HAP-1 (cell line): ENCODE measurements around the gene SGF29.
"Not testable (repeated sequence)": the region's sequence is repeated elsewhere in the genome, so short reads cannot be mapped to it uniquely, and the experiment has no call there.

Source experiments
- DNase-seq, 2 experiments: peaks; one replicate each; pipeline ENCODE4 v3.0.0-alpha.2; 2016 to 2020; ENCODE audit warnings: low spot score in 2 of 2
- H3K27me3 ChIP-seq: fragments of 250-450 bp; sonication (Bioruptor Pico); 2 replicates; pipeline ENCODE4 v1.5.1; 2020; ENCODE audit warnings: low read depth, mild to moderate bottlenecking, moderate library complexity
- H3K36me3 ChIP-seq: fragments of 250-450 bp; sonication (Bioruptor Pico); replicated peaks from 2 replicates; pipeline ENCODE4 v1.5.1; 2020; ENCODE audit warnings: mild to moderate bottlenecking
- H3K4me1 ChIP-seq: fragments of 250-450 bp; sonication (Bioruptor Pico); 2 replicates; pipeline ENCODE4 v1.5.1; 2020; ENCODE audit warnings: mild to moderate bottlenecking
- H3K4me3 ChIP-seq: fragments of 250-450 bp; sonication (Bioruptor Pico); 2 replicates; pipeline ENCODE4 v1.5.1; 2020; ENCODE audit warnings: mild to moderate bottlenecking, moderate library complexity
- H3K9me3 ChIP-seq: fragments of 250-450 bp; sonication (Bioruptor Pico); 2 replicates; pipeline ENCODE4 v1.5.1; 2020; ENCODE audit warnings: mild to moderate bottlenecking, moderate library complexity
- in situ Hi-C: fragments of 300-500 bp; cut with MboI; formaldehyde crosslinking; loops from 3 replicates; pipeline ENCODE4 v1.14.3; 2020; ENCODE audit warnings: low sequenced_read_pairs, inconsistent platforms, mixed read lengths

Gene SGF29

DNA sequence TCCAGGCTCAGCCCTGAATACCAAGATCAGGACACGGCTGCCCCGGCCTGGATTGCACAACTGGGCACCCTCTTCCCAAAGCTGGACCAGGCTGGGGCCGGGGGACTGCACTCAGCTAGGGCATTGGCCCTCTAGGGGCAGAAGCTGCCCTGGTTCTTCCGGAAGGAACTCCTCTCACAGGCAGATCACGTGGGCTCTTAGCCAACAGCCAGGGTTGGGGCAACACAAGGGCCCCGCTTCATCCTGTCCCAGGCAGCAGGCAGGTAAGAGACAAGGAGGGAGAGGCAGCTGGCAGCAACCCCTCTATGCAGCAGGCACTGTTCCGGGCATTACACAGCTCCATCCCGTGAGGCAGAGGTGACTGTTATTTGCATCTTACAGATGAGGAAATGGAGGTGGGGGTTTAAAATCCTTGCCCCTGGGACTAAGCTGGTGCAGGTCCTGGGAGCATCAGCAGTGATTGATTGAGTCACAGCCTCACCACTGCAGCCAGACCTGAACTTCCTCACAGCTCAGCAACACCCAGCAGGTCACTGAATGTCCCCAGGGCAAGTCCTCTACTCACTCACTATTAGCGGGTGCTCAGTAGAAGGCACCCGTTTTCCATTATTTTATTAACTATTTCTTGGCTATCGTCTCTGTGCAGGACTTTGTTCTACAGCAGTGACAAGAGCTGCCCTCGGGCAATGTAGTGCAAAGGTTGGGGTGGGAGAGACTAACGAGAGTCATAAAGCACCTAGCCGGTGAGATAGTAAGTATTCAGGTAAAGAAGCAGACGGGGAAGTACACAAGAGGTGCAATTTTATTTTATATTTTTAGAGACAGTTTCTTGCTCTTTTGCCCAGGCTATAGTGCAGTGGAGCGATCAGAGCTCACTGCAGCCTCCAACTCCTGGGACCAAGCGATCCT is 45.9 kb downstream of the SGF29 start:
- not testable (repeated sequence) for H3K4me3 ChIP-seq, H3K27me3 ChIP-seq, H3K36me3 ChIP-seq, H3K4me1 ChIP-seq, H3K9me3 ChIP-seq, DNase-seq
- in situ Hi-C loops: loop anchor here (25.0 kb wide), 1 partner anchor 287 kb away; no protein-coding TSS in a partner anchor

DNA sequence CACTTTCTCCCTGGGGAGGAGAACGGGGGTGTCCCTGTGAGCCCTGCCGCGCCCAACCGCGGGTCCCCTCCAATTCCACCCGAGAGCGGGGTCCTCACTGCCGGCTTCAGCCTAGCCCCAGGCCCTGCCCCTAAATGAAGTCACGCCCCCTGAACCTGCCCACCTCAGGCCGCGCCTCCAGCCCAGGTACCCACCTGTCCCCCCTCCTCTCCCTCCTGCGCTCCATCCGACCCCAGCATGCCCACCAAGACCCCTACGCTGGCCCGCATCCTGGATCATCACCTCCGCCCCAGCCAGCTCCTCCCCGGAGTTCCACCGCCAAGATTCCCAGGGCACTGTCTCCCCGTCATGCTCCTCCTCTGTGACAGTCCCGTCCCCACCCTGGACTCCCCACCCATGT is 47.2 kb downstream of the SGF29 start:
- in situ Hi-C loops, DNase-seq, H3K36me3 ChIP-seq, H3K9me3 ChIP-seq, H3K4me3 ChIP-seq, H3K4me1 ChIP-seq, H3K27me3 ChIP-seq: not testable (repeated sequence)

DNA sequence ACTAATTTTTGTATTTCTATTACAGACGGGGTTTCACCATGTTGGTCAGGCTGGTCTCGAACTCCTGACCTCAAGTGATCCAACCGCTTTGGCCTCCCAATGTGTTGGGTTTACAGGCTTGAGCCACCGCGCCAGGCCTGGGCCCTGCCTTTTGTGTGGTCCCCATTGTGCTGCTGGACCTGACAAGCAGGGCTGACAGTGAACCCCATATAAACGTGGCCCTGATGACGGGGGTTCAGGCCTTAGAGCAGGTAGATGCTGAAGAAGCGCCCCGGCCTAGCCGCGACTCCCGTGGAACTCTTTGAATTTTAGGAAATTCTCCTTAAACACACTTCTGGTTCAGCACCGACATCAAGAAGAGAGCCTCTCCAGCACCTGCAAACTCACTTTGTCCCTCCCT is 47.9 kb downstream of the SGF29 start:
- in situ Hi-C loops, DNase-seq, H3K27me3 ChIP-seq, H3K9me3 ChIP-seq, H3K4me1 ChIP-seq, H3K36me3 ChIP-seq, H3K4me3 ChIP-seq: not testable (repeated sequence)

DNA sequence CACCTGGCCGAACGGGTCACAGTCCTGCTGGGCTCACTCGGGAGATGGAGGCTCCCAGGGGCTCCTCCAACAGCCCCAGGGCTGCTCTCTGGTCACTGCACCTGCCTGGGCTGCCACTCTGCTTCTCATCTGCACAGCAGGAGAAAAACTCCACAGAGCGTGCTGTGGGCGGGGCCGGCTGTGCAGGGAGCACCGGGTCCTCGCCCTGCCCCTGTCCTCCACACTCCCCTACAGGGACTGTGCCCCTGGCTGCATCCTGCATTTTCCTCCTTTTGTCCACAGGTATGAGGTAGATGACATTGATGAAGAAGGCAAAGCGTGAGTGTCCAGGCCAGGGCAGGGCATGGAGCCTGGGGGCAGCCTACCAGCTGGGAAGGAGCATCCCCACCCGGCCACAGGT is 48.3 kb downstream of the SGF29 start:
- H3K27me3 ChIP-seq, H3K4me3 ChIP-seq, H3K36me3 ChIP-seq, DNase-seq, H3K9me3 ChIP-seq, H3K4me1 ChIP-seq, in situ Hi-C loops: not testable (repeated sequence)

DNA sequence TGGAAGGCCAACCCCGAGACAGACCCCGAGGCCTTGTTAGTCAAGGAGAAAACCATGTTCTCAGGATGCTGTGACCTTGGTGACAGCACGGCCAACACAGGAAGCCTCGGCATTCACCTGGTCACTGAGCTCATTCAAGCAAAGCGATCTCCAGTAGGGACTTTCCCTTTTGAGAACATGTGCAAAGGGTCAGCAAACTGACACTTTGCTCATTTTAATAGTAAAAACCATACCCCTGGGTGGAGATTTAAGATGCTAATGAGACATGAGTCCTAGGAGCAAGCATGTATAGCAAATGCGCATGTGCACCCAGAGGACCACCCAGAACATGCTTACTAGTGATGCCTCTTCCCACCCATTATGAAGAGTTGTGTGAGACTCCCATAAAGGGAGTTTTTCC is 48.8 kb downstream of the SGF29 start:
- Histone ChIP-seq H3K4me3 (no peak overlapping the region), H3K9me3 (no peaks in the 10 kb centered on the region), H3K4me1 (no peaks in the 10 kb centered on the region), H3K36me3 (no peaks in the 10 kb centered on the region), H3K27me3 (no peaks in the 10 kb centered on the region)
- DNase-seq: no peak
- in situ Hi-C loops: no loop called here

DNA sequence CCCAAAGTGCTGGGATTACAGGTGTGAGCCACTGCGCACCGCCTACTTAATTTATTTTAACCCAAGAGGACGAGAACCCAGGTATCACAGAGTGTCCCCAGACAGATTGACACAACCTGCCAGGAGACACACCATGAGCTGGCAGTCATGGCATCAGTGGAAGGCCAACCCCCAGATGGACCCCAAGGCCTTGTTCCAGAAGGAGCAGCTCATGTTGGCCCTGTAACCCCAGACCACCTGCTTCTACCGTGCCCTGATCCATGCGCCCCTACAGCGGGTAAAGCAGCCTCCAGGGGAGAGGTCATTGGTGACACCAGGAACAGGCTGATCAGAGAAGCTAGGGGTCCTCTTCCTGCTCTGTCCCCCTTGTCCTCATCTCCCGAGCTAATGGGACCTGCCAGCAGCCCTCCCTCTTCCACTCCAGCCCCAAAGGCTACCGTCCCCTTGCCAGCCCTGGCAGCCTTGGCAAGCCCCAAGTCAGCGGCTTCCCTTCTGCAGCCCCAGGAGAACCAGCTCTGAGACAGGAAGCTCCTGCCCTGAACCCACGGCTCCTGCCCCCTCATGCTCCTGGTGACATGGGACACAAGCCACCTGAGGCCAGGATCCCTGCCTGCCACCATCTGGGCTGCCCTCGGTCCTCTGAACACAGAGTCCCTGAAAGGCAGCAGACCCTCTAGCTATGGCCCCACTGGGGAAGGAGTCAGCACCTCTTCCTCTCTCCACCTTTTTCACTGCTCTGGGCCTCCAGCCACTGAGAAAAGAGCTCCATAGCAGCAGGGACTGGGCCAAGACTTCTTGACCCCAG is 49.9 kb downstream of the SGF29 start:
- H3K4me1 ChIP-seq: no peaks in the 10 kb centered on the region

DNA sequence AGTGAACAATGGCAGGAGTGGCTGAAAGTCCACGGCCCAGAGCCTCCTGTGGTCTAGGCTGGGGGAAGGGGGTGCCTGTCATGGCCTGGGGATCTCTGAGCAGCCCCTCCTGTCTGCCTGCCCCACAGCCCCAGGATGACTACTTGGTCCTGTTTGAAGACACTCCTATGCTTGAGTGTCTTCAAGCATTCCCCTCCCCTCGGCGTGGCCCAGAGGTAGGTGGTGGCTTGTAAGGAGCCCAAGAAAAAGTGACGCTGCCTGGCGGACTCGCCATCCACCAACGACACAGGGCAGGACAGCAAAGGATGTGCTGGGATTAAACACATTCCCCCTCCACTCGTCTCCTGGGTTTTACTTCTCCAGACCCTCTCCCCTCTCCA is 50.5 kb downstream of the SGF29 start:
- DNase-seq: no peak
- Histone ChIP-seq H3K4me1 (no peaks in the 10 kb centered on the region), H3K9me3 (no peaks in the 10 kb centered on the region), H3K27me3 (no peaks in the 10 kb centered on the region), H3K36me3 (no peaks in the 10 kb centered on the region), H3K4me3 (no peak overlapping the region)
- in situ Hi-C loops: no loop called here

More for the DNA sequence above, 49.9 kb downstream of the SGF29 start:
- no peaks in the 10 kb centered on the region for H3K27me3 ChIP-seq
- no peaks in the 10 kb centered on the region for H3K9me3 ChIP-seq
- in situ Hi-C loops: no loop called here
- H3K4me3 ChIP-seq: no peak overlapping the region
- H3K36me3 ChIP-seq: no peaks in the 10 kb centered on the region
- DNase-seq: no peak

DNA sequence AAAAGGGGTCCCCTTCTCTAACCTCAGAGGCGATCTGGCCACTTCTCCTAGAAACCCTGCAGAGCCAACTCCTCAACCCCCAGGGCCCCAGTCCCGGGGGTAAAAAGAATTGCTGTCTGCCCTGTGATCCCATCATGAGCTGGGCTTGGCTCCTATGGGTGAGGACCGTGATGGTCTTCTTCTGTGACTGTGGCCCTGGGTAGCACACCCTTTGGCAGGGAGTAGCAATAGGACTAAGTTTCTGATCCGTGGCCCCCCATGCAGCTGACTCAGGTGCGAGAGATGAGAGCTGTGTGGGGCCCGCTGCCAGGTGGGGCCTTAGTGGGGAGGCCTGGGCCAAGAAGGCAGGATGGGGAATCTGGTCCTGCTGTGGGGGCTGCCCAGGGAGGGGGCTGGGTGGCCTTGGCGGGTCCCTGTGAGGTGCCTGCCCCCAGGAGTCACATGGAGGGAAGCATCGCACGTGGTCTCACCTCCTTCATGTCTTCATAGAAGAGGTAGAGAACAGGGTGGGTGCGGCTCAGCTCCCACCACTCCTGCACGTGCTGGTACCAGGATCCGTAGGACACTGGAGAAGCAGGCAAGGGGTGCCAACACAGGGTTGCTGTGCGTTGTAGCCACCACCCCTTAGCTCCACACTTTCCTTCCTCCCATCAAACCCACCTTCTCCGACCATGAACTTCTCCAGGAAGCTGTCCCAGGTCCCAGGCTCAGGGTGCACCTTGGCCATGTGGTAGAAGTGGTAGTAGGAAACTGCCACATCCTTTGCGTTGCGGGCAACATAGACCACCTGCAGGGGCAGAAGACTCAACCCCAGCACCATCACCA is 52.8 kb downstream of the SGF29 start:
- H3K36me3 ChIP-seq: no peaks in the 10 kb centered on the region

DNA sequence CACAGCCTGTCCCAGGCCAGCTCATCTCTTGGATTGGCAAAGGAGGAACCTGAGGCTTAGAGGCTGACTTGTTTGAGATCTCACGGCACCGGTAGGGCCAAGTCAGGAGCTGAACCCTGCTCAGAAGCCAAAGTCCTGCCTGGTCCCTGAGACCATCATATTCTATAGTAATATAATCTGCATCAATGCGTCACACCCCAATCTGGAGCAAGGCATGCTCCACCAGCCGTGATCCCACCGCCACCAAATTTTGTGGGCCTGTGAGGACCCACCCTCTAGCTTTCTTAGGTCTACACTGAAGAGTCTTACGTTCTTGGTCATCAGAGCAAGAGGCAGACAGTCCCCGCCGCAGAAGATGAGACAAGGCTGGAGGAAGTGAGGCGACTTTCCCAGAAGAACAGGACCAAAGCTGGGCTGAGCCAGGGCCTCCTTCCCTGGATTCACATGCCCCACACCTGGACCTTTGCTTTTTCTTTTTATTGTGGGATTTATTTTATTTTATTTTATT is 53.5 kb downstream of the SGF29 start:
- in situ Hi-C loops: no loop called here
- no peaks in the 10 kb centered on the region for H3K36me3 ChIP-seq
- no peaks in the 10 kb centered on the region for H3K27me3 ChIP-seq
- no peaks in the 10 kb centered on the region for H3K9me3 ChIP-seq
- DNase-seq: no peak
- no peak overlapping the region for H3K4me3 ChIP-seq
- H3K4me1 ChIP-seq: no peaks in the 10 kb centered on the region

More for the DNA sequence above, 52.8 kb downstream of the SGF29 start:
- H3K4me3 ChIP-seq: no peak overlapping the region
- DNase-seq: no peak
- H3K27me3 ChIP-seq: no peaks in the 10 kb centered on the region
- no peaks in the 10 kb centered on the region for H3K9me3 ChIP-seq
- in situ Hi-C loops: no loop called here
- no peaks in the 10 kb centered on the region for H3K4me1 ChIP-seq

DNA sequence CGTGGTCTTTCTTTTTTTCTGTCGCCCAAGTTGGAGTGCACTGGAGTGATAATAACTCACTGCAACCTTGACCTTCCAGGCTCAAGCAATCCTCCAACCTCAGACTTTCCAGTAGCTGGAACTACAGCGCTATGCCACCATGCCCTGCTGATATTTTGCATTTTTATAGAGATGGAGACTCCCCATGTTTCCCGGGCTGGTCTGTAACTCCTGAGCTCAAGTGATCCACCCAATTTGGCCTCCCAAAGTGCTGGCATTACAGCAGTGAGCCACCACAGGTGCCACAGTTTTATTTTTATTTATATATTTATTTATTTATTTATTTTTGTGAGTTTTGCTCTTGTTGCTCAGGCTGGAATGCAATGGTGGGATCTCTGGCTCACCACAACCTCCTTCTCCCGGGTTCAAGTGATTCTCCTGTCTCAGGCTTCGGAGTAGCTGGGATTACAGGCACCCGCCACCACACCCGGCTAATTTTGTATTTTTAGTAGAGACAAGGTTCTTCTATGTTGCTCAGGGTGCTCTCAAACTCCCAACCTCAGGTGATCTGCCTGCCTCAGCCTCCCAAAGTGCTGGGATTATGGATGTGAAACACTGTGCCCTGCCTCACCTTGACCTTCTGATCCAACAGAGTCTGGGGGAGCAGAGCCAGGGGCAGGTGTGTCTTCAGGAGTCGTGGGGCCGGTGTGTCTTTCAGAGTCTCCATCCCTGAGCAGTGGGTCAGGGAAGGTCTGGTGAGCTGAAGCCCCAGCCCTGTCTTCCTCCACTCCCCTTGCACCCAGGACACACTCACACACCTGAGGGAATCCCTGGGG is 54.2 kb downstream of the SGF29 start:
- H3K4me3 ChIP-seq, H3K9me3 ChIP-seq, H3K27me3 ChIP-seq, H3K36me3 ChIP-seq, in situ Hi-C loops, H3K4me1 ChIP-seq, DNase-seq: not testable (repeated sequence)

DNA sequence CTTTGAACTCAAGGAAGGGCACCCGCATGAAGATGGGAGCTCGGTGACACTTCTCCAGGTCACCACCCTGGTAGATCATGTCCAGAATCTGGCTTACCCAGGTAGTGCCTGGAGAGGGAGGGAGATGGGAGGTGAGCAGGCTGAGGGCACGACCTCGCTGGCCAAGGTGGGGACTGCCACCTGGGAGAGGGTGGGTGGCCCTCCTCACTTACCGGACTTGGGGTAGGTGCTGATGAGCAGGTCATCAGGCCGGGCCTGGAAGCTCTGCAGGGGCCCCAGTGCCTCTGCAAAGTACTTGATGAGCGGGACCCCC is 54.7 kb downstream of the SGF29 start:
- H3K27me3 ChIP-seq, H3K9me3 ChIP-seq, H3K4me1 ChIP-seq, DNase-seq, in situ Hi-C loops, H3K4me3 ChIP-seq, H3K36me3 ChIP-seq: not testable (repeated sequence)

DNA sequence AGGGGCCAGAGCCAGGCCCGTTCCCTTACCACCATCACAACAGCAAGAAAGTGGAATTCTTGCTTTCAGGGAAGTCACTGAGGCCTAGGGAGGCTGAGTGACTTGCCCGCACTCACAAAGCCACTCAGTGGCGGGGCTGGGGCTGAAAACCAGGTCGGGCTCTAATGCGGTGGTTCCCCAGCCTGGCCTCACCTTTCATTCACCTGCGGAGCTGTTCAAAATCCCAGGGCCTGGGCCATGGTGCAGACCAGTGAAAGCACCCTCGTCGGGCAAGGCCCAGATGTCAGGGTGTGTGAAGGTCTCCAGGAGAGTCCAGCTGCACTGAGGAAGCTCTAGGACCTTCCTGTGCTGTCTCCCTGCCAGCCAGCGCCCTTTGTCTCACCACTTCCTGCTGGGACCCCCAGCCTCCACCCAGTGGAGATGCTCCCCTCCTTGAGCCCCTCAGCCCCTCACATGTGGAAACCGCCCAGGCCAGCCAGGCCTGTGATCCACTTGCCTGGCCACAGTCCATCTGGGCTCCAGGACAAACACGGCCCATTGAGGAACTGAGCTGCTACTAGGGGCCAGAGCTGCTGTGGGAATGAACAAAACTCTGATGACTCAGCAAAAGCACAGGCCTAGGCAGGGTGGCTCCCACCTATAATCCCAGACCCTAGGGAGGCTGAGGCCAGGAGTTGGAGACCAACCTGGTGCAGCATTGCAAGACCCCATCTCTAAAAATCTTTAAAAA is 55.3 kb downstream of the SGF29 start:
- H3K4me3 ChIP-seq, in situ Hi-C loops, H3K4me1 ChIP-seq: not testable (repeated sequence)

More for the DNA sequence above, 55.3 kb downstream of the SGF29 start:
- not testable (repeated sequence) for DNase-seq, H3K36me3 ChIP-seq, H3K9me3 ChIP-seq, H3K27me3 ChIP-seq
